BE2C (cell line): ENCODE results near the gene BRD3.

Source experiments
- DNase-seq: peaks from one replicate; pipeline ENCODE4 v3.0.0-alpha.2; 2020
- H3K27me3 ChIP-seq: fragments of 250-450 bp; sonication (Bioruptor Pico); 2 replicates; pipeline ENCODE4 v1.5.1; 2020; ENCODE audit warnings: mild to moderate bottlenecking
- H3K36me3 ChIP-seq: fragments of 250-450 bp; sonication (Bioruptor Pico); 2 replicates; pipeline ENCODE4 v1.5.1; 2020; ENCODE audit warnings: mild to moderate bottlenecking
- H3K4me1 ChIP-seq: fragments of 250-450 bp; sonication (Bioruptor Pico); 2 replicates; pipeline ENCODE4 v1.5.1; 2020
- H3K4me3 ChIP-seq: 2 replicates; pipeline ENCODE4 v1.5.1; 2011; ENCODE audit warnings: low read depth, low read length
- H3K9me3 ChIP-seq: fragments of 250-450 bp; sonication (Bioruptor Pico); 2 replicates; pipeline ENCODE4 v1.5.1; 2020
- CTCF ChIP-seq: IDR thresholded peaks from 2 replicates; pipeline ENCODE4 v1.5.1; 2012; ENCODE audit warnings: mild to moderate bottlenecking, low read depth, low read length

The BRD3 gene

GRCh38 chr9:134036130-134036529 is 31.7 kb downstream of the BRD3 start:
- Histone ChIP-seq H3K4me3 (no peak overlapping the region), H3K36me3 (peaks cover 82% of the 10 kb centered on the region), H3K9me3 (no peaks in the 10 kb centered on the region), H3K27me3 (no peaks in the 10 kb centered on the region), H3K4me1 (peaks cover 7% of the 10 kb centered on the region)
- no peak for TF ChIP-seq CTCF
- DNase-seq = no peak

GRCh38 chr9:134035041-134036039 is 32.5 kb downstream of the BRD3 start:
- no peak for DNase-seq
- no peak for TF ChIP-seq CTCF
- Histone ChIP-seq H3K36me3 (peaks cover 85% of the 10 kb centered on the region), H3K4me3 (no peak overlapping the region), H3K9me3 (no peaks in the 10 kb centered on the region), H3K27me3 (no peaks in the 10 kb centered on the region), H3K4me1 (no peaks in the 10 kb centered on the region; the same call in 1 of the 2 replicates)

- no peak overlapping the region for H3K4me3 ChIP-seq
- no peak for DNase-seq
- H3K9me3 ChIP-seq = no peaks in the 10 kb centered on the region
- H3K36me3 ChIP-seq = peaks cover 76% of the 10 kb centered on the region
- no peaks in the 10 kb centered on the region for H3K27me3 ChIP-seq
- no peak for TF ChIP-seq CTCF
- no peaks in the 10 kb centered on the region for H3K4me1 ChIP-seq
Observed at GRCh38 chr9:134034215-134035040, 33.4 kb downstream of the BRD3 start.

- no peak for TF ChIP-seq CTCF
Observed at GRCh38 chr9:134033516-134034214, 34.2 kb downstream of the BRD3 start.

GRCh38 chr9:134032456-134033222 is 35.2 kb downstream of the BRD3 start:
- H3K4me3 ChIP-seq = no peak overlapping the region
- no peak for TF ChIP-seq CTCF
- no peaks in the 10 kb centered on the region for H3K4me1 ChIP-seq
- H3K27me3 ChIP-seq = no peaks in the 10 kb centered on the region
- peak; percentile 8 for DNase-seq
- H3K36me3 ChIP-seq = peaks cover 64% of the 10 kb centered on the region
- no peaks in the 10 kb centered on the region for H3K9me3 ChIP-seq

More at GRCh38 chr9:134033516-134034214, 34.2 kb downstream of the BRD3 start:
- Histone ChIP-seq H3K36me3 (peaks cover 71% of the 10 kb centered on the region), H3K4me3 (no peak overlapping the region), H3K4me1 (no peaks in the 10 kb centered on the region), H3K27me3 (no peaks in the 10 kb centered on the region), H3K9me3 (no peaks in the 10 kb centered on the region)
- DNase-seq = no peak
